Activated CD4-positive, alpha-beta T cell treated with anti-CD3 and anti-CD28 coated beads, Interleukin-2, amount 10 ng/mL, durations not matched to agents 7 days and 5 days (primary cell): Measurements from ENCODE around the gene TPRG1. TPM values are rescaled to one million over a fixed set of nuclear protein-coding genes. Genes with fewer than 3 reads are reported as not detected.

Experiments used
- CTCF ChIA-PET: fragments of 350-600 bp; sonication (Branson Sonifier 250); formaldehyde crosslinking; loops from one replicate; lab custom pipeline; 2021; ENCODE audit warnings: antibody characterized with exemption; lab: Charles Lee
- POLR2A ChIA-PET: fragments of 350-600 bp; sonication (Branson Sonifier 250); formaldehyde crosslinking; loops from one replicate; lab custom pipeline; 2021; ENCODE audit warnings: antibody characterized with exemption; lab: Charles Lee
- DNase-seq: peaks from one replicate; pipeline ENCODE4 v3.0.0-alpha.2; 2020
- H3K27ac Mint-ChIP-seq: one replicate; pipeline ENCODE4 v1.8.0; 2021; ENCODE audit warnings: mild to moderate bottlenecking, moderate library complexity, mixed read lengths
- H3K27me3 Mint-ChIP-seq: one replicate; pipeline ENCODE4 v1.8.0; 2021; ENCODE audit warnings: mixed read lengths
- H3K36me3 Mint-ChIP-seq: one replicate; pipeline ENCODE4 v1.8.0; 2021; ENCODE audit warnings: low read depth, mixed read lengths
- H3K4me1 Mint-ChIP-seq: one replicate; pipeline ENCODE4 v1.8.0; 2021; ENCODE audit warnings: mixed read lengths
- H3K4me3 Mint-ChIP-seq: one replicate; pipeline ENCODE4 v1.8.0; 2021; ENCODE audit warnings: mild to moderate bottlenecking, moderate library complexity, mixed read lengths
- H3K9me3 Mint-ChIP-seq: one replicate; pipeline ENCODE4 v1.8.0; 2021; ENCODE audit warnings: mixed read lengths
- total RNA-seq, 2 experiments: library from RNA; stranded (reverse); gene quantifications; one replicate each; pipeline ENCODE4 v1.2.3, GENCODE V29; 2021

Gene TPRG1
- total RNA-seq, 2 experiments from 2014 or later: 1.2 to 1.7 TPM

DNA sequence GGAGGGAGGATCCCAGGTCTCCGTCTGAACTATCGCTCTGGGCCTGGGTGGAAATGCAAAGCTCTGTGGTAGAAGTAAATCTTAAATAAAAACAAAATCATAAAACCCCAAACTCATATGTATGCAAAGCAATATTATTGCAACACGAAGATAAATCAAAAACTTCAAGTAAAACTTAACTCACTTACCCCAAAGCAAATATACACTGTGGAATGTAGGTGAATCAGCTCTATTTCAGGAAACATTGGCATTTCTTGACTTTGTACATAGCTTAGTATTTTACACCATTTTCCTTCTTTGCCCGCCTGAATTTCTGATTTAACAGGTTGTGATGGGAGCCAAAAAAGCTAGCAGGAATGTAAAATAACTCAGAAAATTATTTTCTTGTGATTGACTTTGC is 126.2 kb downstream of the TPRG1 start:
- Mint-ChIP-seq H3K4me3 (no peak overlapping the region), H3K4me1 (peaks cover 39% of the 10 kb centered on the region), H3K36me3 (peaks cover 13% of the 10 kb centered on the region), H3K27ac (no peak overlapping the region), H3K9me3 (peaks cover 13% of the 10 kb centered on the region), H3K27me3 (peaks cover 2% of the 10 kb centered on the region)
- POLR2A ChIA-PET: no interaction called here
- DNase-seq: no peak
- CTCF ChIA-PET: interaction anchor here (3.8 kb wide), 1 partner anchor 10 kb away, joined by 18 read pairs; no protein-coding TSS in a partner anchor

DNA sequence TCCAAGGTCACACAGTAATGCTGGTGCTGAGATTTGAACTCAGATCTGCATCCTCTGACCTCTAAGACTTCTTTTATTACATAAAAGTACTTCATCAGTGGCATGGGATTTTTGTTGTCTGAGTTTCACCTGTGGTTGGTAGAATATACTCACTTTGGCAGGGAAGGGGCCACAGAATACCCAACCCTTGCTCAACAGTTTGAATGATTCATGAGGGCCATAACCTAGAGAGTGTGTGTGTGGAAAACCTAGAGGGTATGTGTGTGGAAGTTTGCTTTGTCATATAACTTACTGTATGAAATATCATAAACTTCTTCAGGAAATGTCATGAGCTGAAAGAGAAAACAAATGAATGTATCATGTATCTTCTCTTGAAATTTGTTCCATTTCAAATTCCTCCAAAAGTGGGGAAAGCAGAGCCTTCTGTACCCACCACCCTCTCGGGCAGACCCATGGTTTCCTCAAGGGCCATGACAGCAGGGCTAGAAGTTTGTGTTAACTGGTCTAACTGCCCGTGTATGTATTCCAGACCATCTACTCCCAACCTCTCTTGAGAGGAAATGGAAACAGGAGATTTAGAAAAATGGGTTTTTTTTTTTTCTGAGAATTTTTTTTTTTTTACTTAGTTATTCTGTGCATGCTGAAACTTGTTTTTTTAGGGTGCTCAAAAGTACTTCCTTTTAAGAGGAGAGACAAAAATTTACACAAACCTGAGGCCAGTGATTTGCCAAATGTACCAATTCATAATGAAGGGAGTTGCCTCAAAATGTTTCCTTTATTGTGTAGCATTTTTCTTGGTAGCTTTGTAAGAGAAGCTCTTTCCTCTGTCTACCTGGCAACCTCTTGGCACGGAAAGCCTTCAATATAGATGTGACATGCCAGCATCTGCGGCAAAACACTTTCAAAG is 127.0 kb downstream of the TPRG1 start:
- H3K36me3 Mint-ChIP-seq: peaks cover 18% of the 10 kb centered on the region
- H3K27me3 Mint-ChIP-seq: peaks cover 2% of the 10 kb centered on the region
- CTCF ChIA-PET: interaction anchor here (0.7 to 3.8 kb wide), 2 partner anchors 9 to 369 kb away, joined by 4 to 18 read pairs; no protein-coding TSS in a partner anchor
- H3K4me1 Mint-ChIP-seq: peaks cover 39% of the 10 kb centered on the region
- peak overlapping the region; percentile 69 for H3K27ac Mint-ChIP-seq
- POLR2A ChIA-PET: interaction anchor here (0.6 kb wide), 1 partner anchor 57 kb away, joined by 4 read pairs; no protein-coding TSS in a partner anchor
- peaks cover 13% of the 10 kb centered on the region for H3K9me3 Mint-ChIP-seq
- DNase-seq: no peak
- no peak overlapping the region for H3K4me3 Mint-ChIP-seq

DNA sequence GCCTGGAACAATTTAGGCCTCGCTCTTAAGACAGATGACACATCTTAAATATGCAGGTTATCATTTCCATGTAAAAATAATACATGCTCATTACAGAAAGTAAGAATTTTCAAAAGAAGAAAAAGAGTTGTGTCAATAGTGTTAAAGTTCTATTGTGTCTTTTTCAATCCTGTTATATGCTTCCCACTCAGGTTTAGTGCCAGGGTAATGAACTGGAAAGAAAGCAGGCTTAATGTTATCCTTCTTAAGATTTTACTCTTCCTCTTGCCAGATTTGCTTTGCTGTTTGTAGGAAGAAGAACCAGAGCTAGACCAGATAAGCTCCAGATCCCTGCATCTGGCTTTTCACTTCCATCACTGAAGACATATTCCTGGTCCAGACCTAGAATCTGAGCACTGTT is 128.6 kb downstream of the TPRG1 start:
- Mint-ChIP-seq H3K36me3 (peaks cover 23% of the 10 kb centered on the region), H3K4me1 (peaks cover 48% of the 10 kb centered on the region), H3K27me3 (no peaks in the 10 kb centered on the region), H3K27ac (no peak overlapping the region), H3K9me3 (peaks cover 11% of the 10 kb centered on the region), H3K4me3 (no peak overlapping the region)
- ChIA-PET CTCF (interaction anchor here (1.6 to 2.0 kb wide), 2 partner anchors 9 to 12 kb away, joined by 5 to 6 read pairs; no protein-coding TSS in a partner anchor), POLR2A (interaction anchor here (0.5 kb wide), 1 partner anchor 1052 kb away, joined by 4 read pairs; no protein-coding TSS in a partner anchor)
- DNase-seq: no peak

DNA sequence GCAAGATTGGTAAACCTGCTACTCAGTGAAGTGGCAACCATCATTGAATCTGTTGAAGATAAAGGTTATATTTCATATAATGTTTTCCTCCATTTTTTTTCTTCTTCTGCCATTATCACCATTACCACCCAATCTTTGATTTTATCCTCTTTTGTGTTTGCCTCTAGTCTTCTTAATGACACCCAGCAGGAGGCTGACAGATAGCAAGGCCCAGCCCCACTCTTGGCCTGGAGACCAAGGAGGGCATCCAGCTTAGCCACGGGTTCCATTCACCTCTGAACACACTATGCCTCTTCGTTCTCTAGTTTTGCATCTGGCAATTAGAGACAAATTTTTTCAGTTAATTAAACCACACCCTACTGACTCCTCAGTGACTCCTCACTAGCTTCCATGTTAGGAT is 129.7 kb downstream of the TPRG1 start:
- no peak overlapping the region for H3K4me3 Mint-ChIP-seq
- DNase-seq: no peak
- no peaks in the 10 kb centered on the region for H3K27me3 Mint-ChIP-seq
- H3K9me3 Mint-ChIP-seq: peaks cover 11% of the 10 kb centered on the region
- no peak overlapping the region for H3K27ac Mint-ChIP-seq
- ChIA-PET POLR2A (no interaction called here), CTCF (interaction anchor here (0.7 to 2.0 kb wide), 4 partner anchors 10 to 271 kb away, joined by 3 to 6 read pairs (median 4); no protein-coding TSS in a partner anchor)
- peaks cover 55% of the 10 kb centered on the region for H3K4me1 Mint-ChIP-seq
- H3K36me3 Mint-ChIP-seq: peaks cover 21% of the 10 kb centered on the region

DNA sequence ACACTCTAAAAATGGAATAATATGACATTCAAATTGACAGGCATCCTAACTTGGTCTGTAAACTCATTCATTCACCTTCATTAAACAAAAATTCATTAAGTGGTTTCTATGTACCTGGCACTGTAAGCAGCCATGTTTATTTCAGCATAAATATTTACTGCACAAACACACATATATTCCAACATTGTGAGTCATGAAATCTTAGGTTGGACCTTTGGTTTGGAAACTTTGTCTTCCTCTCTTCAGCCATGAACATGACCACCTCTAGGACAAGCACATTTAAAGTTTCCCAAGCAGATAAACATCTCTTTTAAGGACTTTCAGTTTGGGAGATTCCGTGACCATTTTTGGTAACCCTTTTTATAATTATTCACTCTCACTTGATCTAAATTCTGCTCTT is 131.8 kb downstream of the TPRG1 start:
- no peak overlapping the region for H3K27ac Mint-ChIP-seq
- CTCF ChIA-PET: interaction anchor here (1.0 to 1.6 kb wide), 4 partner anchors 9 to 54 kb away, joined by 3 read pairs; no protein-coding TSS in a partner anchor

DNA sequence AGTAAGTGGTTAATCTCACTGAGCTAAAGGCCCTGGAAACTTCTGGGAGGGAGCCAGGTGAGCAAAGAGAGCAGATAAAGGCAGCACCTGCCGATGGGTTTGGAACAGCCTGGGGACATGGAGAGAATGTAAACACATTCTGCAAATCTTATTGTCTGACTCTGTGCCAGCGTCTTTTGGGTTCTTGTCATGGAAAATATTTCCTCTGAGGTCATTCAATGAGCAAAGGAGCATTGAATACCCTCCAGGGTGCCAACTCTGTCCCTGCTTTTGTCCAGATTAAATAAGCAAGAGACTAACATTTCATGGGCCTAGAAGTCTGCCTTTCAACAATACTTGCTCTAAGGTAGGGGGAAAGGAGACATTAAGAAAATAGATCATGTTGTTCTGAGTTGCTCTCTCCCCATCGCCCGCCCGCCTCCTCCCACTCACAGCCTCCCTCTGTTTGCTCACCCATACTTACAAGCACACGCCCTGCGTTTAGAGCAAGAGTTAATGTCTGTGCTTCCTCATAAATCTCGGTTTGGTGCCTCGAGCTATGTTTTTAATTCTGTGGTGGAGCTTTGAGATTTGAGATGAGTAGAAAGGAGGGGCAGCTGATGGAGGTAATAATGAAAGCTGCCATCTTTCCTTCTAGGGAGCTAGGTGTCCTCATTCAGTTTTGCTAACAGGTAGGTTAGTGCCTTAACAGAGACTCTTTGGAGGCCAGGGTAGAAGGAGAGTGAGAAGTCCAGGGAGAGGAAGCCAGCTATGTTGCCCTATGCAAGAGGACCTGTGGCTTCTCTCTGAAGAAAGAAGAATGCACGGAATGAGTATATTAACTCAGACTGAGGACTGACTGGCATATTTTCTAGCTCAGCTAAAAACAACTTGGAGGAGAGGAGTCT is 132.9 kb downstream of the TPRG1 start:
- Mint-ChIP-seq H3K27me3 (no peaks in the 10 kb centered on the region), H3K4me1 (peaks cover 64% of the 10 kb centered on the region), H3K36me3 (peaks cover 18% of the 10 kb centered on the region), H3K9me3 (peaks cover 7% of the 10 kb centered on the region), H3K4me3 (no peak overlapping the region), H3K27ac (peak overlapping the region; percentile 85)
- CTCF ChIA-PET: interaction anchor here (0.9 to 2.9 kb wide), 5 partner anchors 9 to 45 kb away, joined by 3 to 7 read pairs (median 3); no protein-coding TSS in a partner anchor
- no peak for DNase-seq
- POLR2A ChIA-PET: interaction anchor here (0.7 to 0.9 kb wide), 2 partner anchors 20 to 29 kb away, joined by 3 read pairs; no protein-coding TSS in a partner anchor

More for the DNA sequence above, 131.8 kb downstream of the TPRG1 start:
- Mint-ChIP-seq H3K9me3 (peaks cover 8% of the 10 kb centered on the region), H3K27me3 (no peaks in the 10 kb centered on the region), H3K4me1 (peaks cover 66% of the 10 kb centered on the region), H3K36me3 (peaks cover 21% of the 10 kb centered on the region), H3K4me3 (no peak overlapping the region)
- POLR2A ChIA-PET: no interaction called here
- no peak for DNase-seq

DNA sequence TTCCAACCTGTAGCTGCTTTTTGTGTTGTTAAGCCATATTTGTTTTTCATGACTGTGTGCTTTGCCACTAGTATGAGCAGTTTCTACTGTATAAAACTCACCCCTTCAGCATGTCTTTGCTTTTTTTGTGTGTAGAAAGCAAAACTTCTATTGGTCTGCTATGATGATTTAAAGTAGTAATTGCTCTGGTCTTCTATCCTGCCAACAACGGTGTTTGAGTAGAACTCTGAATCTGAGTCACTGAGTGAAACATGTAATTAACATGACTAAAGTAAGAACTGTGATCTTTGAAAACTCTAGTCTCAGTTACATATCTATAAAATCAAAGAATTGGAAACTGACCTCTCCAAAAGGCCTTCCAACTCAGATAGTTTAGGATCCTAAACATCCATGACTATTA is 133.6 kb downstream of the TPRG1 start:
- POLR2A ChIA-PET: interaction anchor here (0.9 kb wide), 1 partner anchor 19 kb away, joined by 3 read pairs; no protein-coding TSS in a partner anchor
- no peak overlapping the region for H3K4me3 Mint-ChIP-seq
- H3K4me1 Mint-ChIP-seq: peaks cover 64% of the 10 kb centered on the region
- CTCF ChIA-PET: interaction anchor here (0.9 to 2.9 kb wide), 4 partner anchors 9 to 44 kb away, joined by 3 to 7 read pairs (median 3); no protein-coding TSS in a partner anchor
- DNase-seq: no peak
- H3K9me3 Mint-ChIP-seq: peaks cover 5% of the 10 kb centered on the region
- peak overlapping the region; percentile 85 for H3K27ac Mint-ChIP-seq
- H3K36me3 Mint-ChIP-seq: peaks cover 15% of the 10 kb centered on the region
- H3K27me3 Mint-ChIP-seq: no peaks in the 10 kb centered on the region

DNA sequence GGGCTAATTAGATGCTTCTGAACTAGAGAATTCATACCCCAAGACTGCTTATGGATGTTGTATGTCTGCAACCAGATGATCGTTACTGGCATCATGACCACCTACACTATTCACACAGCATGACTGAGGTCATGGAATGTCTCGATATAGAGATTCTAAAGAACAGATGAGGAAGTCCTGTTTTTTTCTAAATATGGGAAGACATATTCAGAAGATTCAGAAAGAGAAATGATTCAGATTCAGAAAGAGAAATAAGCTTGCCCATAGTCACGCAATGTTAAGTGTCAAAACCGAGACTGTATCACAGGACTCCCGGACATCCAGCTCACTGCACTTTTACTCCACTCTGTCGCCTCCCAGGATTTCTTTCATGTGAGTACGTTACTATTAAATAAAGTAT is 136.2 kb downstream of the TPRG1 start:
- ChIA-PET CTCF (interaction anchor here (0.8 to 4.0 kb wide), 7 partner anchors 10 to 23 kb away, joined by 3 to 21 read pairs (median 7); no protein-coding TSS in a partner anchor), POLR2A (interaction anchor here (0.9 to 1.7 kb wide), 2 partner anchors 16 to 48 kb away, joined by 3 to 6 read pairs; no protein-coding TSS in a partner anchor)
- peaks cover 11% of the 10 kb centered on the region for H3K36me3 Mint-ChIP-seq
- peaks cover 2% of the 10 kb centered on the region for H3K27me3 Mint-ChIP-seq
- peak overlapping the region; percentile 58 for H3K4me3 Mint-ChIP-seq
- peak overlapping the region; percentile 81 for H3K27ac Mint-ChIP-seq
- no peak for DNase-seq
- H3K4me1 Mint-ChIP-seq: peaks cover 60% of the 10 kb centered on the region
- H3K9me3 Mint-ChIP-seq: no peaks in the 10 kb centered on the region

DNA sequence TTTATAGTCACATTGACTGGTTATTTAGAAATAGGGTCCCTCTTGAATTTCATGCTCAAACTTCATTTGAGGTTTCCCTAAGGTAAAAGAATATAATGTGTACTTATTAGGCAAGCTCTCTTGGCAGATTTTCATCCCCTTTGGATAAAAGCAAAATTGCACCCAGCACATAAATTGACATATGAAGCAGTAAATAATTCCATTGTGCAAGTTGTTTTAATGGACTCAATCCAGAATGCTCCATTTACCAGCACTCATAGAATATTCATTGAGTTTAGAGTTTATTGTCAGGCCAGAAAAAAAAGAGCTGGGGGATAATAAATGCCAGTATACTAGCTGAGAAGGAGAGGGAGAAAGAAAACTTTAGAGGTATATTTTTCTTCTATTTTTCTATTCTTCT is 136.8 kb downstream of the TPRG1 start:
- no peak for DNase-seq
- ChIA-PET CTCF (interaction anchor here (0.6 to 4.0 kb wide), 7 partner anchors 9 to 1549 kb away, joined by 3 to 21 read pairs (median 6); no protein-coding TSS in a partner anchor), POLR2A (interaction anchor here (0.9 to 1.7 kb wide), 2 partner anchors 15 to 47 kb away, joined by 3 to 6 read pairs; no protein-coding TSS in a partner anchor)
- Mint-ChIP-seq H3K4me1 (peaks cover 60% of the 10 kb centered on the region), H3K36me3 (peaks cover 7% of the 10 kb centered on the region), H3K27ac (peak overlapping the region; percentile 81), H3K9me3 (no peaks in the 10 kb centered on the region), H3K27me3 (peaks cover 2% of the 10 kb centered on the region), H3K4me3 (peak overlapping the region; percentile 58)

DNA sequence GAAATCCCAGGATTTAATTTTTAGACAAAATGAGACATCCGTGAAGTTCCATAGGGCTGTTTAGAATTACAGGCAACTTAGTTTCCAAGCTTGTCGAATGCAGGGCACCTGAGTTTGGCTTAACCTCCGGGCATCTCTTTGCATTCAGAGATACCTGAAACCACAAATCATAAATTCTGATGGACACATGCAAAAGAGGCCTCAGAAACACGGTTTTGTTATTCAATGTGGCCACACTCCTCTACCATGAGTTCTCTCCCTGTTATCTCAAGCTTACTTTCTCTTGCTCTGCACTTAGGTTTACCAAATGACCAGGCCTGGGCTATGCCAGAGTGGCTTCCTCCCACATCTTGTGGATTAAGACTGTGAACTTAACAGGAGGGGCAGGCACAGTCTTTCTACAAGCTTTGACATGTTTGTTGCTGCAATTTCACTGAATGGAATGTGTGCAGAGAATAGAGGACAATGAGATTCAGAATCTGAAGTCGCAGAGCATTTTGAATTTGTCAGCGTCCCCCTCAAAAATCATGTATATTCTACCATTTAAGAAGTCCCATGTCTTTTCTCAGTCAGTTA is 137.7 kb downstream of the TPRG1 start:
- DNase-seq: no peak
- Mint-ChIP-seq H3K4me1 (peaks cover 54% of the 10 kb centered on the region), H3K9me3 (no peaks in the 10 kb centered on the region), H3K36me3 (no peaks in the 10 kb centered on the region), H3K27ac (peak overlapping the region; percentile 74), H3K4me3 (peak overlapping the region; percentile 54), H3K27me3 (peaks cover 2% of the 10 kb centered on the region)
- ChIA-PET CTCF (interaction anchor here (0.7 to 4.0 kb wide), 7 partner anchors 9 to 161 kb away, joined by 3 to 21 read pairs (median 6); no protein-coding TSS in a partner anchor), POLR2A (interaction anchor here (0.6 kb wide), 1 partner anchor 142 kb away, joined by 3 read pairs; no protein-coding TSS in a partner anchor)

DNA sequence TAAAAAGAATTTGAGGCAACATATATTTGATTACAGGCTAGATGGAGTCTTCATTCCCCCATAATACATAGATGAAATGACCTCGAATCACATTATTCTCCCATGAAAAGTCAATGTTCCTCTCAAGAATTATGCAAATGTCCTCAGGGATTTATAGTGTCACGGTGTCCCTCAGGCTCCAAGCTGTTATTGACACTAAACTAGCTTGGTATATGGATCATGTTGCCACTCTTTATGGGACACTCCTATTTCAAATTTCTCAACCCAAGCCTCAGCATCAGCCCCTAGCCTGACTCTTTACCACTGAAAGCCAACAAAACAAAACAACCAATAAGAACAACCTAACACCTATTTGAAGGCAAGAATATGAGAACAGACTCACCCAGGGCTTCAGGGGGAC is 139.8 kb downstream of the TPRG1 start:
- DNase-seq: no peak
- Mint-ChIP-seq H3K4me3 (no peak overlapping the region), H3K36me3 (peaks cover 3% of the 10 kb centered on the region), H3K27ac (no peak overlapping the region), H3K27me3 (peaks cover 2% of the 10 kb centered on the region), H3K9me3 (no peaks in the 10 kb centered on the region), H3K4me1 (peaks cover 47% of the 10 kb centered on the region)
- ChIA-PET POLR2A (no interaction called here), CTCF (interaction anchor here (1.7 to 2.3 kb wide), 2 partner anchors 9 kb away, joined by 3 to 11 read pairs; no protein-coding TSS in a partner anchor)
